Activated CD4-positive, CD25-positive, alpha-beta regulatory T cell treated with anti-CD3 and anti-CD28 coated beads, Interleukin-2, amount 50 U/mL, for 16 hours (primary cell): ENCODE measurements around the gene TMEM154.
A peak's percentile ranks its signal among the peaks of the same experiment; 100 is the strongest.

Experiments used
- DNase-seq: peaks from one replicate; pipeline ENCODE4 v3.0.0-alpha.2; 2020; ENCODE audit warnings: low read depth, low spot score

TMEM154 gene, protein sequence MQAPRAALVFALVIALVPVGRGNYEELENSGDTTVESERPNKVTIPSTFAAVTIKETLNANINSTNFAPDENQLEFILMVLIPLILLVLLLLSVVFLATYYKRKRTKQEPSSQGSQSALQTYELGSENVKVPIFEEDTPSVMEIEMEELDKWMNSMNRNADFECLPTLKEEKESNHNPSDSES

DNA sequence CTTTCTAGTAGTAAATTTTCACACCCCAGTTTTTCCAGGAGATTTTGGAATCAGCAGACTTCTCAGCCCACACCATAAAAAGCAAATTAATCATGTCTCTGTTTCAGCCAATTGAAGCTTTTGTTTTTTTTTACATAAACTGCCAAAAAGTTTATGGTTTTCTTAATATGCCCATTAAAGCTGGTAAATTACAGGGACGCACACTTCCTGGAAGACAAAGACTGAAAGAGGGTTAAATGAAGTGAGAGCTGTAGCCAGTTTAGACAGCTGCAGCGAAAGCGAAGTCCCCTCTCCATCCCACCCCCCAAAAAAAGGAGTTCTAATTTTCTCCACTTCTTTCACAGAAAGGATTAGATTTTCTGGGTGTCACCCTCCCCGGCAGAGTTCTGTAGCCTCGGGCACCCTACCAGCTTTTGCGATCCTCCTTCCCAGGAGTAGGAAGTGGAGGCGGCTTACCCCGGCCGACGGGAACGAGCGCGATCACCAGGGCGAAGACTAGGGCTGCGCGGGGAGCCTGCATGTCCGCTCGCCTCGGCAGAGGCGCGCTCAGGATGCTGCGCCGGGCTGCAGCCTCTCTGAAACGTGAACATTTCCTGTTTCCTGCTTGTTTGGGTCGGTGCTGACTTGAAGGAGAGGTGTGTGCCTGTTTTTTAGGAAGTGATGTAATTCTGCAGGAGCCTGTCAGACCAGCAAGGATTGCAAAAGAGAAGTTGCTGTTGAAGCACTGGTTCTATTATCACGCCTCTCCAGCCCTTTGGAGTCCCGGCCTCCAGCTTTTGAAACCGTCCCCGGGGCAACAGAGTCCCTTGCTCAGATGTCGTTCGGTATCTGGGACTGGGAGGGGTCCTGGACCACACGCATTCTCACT lies at the start of gene TMEM154:
Gene TMEM154, minus strand, starts transcription at position 584 of the 868 bp plus-strand sequence. Its CDS starts 64 bp downstream, at position 520.
- DNase-seq = peak; percentile 48

DNA sequence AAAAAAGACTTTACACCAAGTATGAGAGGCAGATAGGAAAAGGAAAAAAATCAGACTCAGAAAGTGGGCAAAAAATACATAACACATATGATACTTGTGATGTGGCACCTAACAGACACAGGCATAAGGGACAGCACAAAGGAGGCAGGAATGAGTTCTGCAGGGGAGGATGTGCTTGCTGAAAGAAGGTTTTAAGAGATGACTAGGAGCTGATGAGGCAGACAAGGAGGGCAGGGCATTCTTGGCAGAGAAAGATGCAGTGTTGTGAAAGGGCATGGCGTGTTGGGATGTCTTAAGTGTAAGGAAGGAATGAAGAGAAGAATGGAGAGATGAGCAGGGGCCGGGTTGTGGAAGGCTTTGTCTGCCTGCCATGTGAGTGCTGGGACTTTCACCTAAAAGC lies 49.7 kb upstream of the TMEM154 start:
- DNase-seq = no peak

DNA sequence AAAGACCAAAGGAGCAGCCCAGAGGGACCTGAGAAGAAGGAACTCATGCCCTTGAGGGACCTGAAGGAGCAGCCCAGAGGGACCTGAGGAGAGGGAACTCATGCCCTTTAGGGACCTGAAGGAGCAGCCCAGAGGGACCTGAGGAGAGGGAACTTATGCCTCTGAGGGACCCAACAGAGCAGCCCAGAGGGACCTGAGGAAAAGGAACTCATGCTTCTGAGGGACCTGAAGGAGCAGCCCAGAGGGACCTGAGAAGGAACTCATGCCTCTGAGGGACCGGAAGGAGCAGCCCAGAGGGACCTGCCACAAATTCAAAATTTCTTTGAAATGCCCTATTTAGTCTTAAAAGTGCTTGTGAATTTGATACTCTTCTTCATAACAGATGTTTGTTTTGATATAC lies 48.5 kb upstream of the TMEM154 start:
- no peak for DNase-seq

DNA sequence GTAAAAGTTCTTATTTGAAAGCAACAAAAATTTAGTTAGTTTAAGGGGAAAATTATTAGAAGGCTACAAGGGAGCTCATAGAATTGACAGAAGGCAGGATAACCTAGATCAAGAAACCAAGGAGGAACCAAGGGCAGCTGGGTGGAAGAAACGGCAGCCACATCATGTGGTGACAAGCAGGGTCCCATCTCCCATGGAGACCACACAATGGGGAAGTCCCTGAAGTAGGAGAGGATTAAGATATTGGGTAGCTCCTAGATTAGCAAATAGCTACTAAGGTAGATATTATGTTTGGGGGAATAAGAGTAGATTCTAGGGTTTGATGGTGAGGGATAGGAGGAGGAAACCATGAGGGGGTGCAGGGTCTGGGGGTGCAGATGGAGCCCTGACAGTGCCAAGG lies 48.0 kb upstream of the TMEM154 start:
- no peak for DNase-seq

DNA sequence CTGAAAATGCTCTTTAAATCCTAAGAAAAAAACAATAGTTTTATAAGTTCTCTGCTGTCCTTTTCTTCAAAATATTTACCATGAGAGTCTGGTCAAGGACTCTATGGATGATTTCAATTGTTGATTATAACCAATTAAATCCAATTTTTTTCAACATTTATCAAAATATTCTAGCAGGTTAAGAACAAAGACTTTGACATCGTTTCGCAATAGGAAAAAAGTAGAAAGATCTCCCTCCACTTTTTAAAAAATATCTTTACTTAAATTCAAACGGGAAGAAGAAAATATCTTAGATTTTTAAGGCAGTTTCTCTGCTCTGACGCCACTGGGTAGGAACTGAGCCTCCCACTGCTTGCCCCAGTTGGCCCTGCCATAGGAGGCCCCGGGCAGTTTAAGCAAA lies 44.7 kb upstream of the TMEM154 start:
- no peak for DNase-seq

DNA sequence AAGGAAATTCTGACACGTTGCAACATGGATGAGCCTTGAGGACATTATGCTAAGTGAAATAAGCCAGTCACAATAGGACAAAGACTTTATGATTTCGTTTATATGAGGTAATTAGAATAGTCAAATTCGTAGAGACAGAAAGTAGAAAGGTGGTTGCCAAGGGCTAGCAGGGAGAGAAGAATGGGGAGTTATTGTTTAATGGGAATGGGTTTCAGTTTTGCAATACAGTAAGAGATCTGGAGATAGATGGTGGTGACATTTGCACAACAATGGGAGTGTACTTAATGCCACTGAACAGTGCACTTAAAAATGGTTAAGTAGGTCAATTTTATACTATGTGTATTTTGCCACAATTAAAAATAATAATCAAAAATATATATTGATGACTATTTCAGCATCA lies 43.4 kb upstream of the TMEM154 start:
- DNase-seq = no peak

DNA sequence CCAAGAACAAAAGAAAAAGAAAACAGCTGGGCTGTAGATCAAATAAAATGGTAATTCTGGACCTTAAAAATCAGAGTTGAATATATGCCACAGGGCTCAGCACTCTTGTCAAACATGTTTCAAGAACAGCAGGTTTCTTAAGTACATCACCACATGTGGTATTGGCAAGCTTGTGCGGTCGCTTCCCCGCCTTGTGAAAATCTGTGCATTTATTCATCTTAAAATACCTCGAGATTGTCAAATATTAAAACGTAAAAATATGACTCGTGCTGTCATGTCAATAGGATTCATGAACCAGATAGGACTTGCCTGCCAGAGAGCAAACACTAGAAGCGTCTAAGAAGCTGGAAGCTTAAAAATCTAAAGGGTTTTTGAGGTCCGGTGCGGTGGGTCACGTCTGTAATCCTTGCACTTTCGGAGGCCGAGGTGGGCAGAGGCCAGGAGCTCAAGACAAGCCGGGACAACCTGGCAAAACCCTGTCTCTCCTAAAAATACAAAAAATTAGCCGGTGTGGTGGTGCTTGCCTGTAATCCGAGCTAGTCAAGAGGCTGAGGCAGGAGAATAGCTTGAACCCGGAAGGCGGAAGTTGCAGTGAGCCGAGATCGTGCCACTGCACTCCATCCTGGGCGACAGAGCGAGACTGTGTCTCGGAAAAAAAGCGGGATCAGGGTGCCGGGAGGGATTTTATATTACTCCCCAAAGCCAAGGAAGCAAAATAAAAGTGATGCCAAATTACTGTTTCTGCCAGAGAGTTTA lies 40.2 kb upstream of the TMEM154 start:
- no peak for DNase-seq

DNA sequence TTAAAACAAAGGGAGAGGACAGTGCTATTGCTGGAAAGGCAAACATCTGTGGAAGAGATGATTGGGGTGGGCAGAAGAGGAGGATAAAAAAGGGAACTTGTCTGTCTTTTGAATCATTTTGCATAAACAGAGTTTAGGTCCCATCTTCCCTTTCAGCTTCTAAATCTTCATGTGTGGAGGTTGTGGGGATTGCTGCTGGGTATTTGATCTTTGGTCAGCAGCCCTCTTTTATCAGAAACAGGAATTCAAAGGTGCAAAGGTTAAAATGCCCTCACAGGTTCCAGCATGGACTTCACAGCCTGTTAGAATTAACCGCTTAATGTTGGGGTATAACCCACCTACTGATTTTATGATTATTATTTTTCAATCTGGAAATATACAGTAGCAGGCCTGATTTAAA lies 39.5 kb upstream of the TMEM154 start:
- no peak for DNase-seq

DNA sequence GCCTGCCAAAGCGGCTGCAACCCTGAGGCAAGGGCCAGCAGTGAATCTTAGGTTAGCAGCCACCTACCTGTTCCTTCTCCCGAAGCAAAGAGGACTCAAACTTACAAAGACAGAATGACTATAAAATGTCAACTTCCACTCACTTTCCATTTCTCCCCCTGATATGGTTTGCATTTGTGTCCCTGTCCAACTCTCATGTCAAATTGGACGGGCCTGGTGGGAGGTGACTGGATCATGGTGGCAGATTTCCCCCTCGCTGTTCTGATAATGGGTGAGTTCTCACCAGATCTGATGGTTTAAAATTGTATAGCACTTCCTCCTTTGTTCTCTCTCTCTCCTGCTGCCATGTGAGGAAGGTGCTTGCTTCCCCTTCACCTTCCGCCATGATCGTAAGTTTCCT lies 35.3 kb upstream of the TMEM154 start:
- DNase-seq = no peak

DNA sequence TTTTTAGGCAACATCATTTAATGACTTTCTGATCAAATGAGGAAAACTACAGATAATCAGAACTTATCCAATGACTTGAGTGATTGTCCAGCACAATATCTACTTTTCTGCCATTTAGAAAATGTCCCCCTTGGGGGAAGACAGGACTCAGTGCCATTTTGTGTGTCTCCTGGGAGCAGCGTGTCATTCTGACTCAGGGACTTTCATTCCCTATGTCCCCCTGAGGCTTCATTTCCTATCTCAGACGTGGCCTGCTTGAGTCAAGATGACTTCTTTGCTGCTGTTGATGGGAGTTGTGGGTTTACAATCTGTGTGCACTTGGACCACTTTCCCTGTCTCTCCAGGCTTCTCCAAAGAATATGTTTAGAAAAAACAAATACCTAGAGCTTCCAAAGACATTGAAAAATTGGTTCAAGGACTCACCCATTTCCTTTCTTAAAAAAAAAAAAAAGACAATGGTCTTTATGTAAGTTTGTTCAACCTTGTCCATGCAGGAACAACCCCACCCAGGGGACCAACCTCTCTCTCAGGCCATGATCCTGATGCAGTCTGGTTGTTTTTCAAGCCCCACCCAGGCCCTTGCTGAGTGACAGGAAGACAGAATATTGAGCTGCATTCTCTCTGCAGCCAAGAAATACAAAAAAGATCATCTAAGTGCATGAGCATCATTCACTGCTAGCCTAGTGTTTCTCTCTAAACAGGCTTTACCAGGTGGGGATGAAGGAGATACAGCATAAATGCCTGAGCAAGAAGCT lies 34.3 kb upstream of the TMEM154 start:
- DNase-seq = no peak

DNA sequence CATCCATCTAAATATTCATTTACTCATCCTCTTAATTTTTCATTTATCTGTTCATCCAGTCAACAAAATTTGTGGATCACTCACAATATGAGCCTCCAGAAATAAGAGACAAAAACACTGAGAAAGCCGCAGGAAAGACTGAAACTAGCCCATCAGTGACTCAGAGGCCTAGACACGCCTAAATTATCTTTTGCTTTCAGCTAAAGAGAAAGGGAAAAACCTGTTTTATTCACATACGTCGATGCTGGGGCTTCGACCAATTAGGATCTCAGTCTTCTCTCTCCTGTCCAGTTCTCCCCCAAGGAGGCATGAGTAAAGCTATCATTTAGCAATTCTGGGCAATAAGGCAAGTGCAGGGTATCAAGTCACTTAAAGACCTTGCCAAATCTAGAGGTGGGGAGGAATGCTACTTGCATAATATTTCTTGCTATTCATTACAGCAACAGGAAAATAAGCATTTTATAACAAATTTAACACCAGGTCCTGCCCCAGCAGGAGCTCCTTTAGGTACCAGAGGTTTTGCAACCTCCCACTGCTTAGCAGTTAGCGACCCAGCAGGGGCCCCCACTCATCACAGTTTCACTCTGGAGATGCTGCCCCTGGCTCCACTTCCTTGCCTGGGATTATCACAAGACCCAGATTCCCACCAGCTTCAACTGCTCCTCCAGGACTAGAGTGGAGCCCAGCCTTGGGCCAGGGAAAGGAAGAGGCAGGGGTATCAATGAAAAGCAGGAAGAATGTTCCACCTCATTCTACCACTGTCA lies 30.1 kb upstream of the TMEM154 start:
- DNase-seq = no peak

DNA sequence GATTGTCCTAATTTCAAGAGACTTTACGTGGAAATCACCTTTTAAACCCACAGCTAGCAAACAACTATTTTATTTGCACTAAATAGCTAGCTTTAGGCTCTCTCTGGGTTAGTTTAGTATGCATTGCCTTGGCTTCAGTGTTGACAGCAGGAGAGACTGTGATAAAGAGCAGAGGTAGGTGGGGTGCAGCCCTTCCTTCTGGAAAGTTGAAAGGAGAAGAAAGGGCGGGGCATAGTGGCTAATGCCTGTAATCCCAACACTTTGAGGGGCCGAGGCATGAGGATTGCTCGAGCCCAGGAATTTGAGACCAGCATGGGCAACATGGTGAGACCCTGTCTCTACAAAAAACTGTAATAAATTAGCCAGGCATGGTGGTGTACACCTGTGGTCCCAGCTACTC lies 29.0 kb upstream of the TMEM154 start:
- DNase-seq = no peak

DNA sequence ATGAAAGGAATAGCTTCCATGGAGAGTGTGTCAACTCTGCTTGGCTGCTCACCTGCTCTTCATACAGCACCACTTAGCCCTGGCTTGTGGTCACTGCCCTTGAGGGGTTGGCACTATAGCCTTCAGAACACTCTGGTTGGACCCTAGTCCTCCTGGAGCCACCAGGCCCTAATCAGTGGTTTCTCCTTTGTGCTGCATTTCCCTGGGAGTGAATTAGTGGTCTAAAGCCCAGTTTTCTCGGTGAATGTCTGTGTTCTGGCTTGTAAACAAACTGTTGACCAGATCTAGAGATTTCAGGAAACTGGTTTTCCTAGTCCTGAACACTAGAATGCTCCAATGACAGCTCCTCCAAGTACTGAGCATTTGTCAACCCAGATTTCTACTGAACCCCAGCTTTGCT lies 28.6 kb upstream of the TMEM154 start:
- DNase-seq = no peak

DNA sequence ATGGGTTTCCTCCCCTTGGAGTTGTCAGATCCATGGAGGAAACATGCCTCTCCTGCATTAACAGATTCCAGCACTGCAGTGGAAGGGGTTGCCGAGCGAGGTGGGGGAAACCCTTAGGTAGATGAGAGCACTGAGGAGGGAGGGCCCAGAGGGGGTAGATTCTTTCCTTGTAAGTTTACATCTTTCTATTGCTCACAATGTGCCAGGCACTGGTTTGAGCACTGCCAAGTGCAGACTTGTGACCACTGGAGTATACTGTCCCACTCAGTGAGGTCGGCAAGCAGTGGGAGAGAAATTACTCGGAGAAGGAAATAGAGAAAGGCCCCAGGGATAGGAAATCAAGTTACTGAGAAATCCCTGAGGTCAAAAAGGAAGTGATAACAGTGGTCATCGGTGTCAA lies 27.8 kb upstream of the TMEM154 start:
- DNase-seq = no peak

DNA sequence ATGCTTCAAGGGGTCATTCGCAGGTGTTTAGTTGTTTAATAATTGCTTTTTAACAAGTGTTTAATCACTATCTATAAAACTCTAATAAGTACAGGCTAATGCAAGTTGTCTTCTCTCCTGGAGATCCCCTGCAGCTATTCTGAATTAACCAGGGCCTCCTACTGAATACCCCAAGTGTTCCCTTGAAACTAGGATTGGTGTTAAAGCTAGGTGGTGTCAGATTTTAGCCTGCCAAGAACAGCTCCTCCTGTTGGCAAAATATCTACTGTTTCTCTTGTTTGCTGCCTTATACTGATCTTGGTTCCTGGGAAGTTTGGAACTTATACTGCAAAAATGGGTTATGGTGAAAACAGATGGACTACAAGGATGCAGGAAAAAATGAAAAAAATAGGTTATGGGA lies 26.1 kb upstream of the TMEM154 start:
- no peak for DNase-seq

DNA sequence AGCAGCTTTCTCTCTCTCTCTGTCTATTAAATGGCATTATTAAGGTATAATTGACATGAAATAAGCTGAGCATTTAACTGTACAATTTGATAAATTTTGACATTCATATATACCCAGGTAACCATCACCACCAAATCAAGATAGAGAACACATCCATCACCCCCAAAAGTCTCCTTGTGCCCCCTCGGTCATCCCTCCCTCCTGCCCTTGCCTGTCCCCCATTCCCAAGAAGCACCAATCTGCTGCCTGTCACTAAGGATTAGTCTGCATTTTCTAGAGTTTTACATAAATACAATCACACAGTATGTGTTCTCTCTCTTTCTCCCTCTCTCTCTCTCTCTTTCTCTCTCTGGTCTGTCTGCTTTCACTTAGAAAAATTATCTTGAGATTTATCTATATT lies 25.0 kb upstream of the TMEM154 start:
- no peak for DNase-seq

DNA sequence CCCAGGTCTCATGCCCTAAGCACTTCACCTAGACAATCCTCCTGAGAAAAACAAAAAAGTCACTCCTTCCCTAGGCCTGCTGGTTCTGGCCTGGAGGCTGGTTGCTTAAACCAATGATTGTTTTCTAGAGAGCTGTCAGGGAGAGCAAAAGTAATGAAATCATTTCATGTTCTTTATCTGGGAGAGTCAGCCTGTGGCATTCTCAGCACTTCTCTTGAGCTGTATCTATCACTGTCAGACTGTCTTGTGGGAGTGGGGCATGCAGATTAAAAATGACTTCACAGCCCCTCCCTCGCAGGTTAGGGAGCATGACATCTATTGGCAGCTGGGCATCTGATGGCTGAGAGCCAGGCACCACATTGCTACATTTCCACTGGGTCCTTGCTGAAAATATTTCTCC lies 20.4 kb upstream of the TMEM154 start:
- DNase-seq = no peak

DNA sequence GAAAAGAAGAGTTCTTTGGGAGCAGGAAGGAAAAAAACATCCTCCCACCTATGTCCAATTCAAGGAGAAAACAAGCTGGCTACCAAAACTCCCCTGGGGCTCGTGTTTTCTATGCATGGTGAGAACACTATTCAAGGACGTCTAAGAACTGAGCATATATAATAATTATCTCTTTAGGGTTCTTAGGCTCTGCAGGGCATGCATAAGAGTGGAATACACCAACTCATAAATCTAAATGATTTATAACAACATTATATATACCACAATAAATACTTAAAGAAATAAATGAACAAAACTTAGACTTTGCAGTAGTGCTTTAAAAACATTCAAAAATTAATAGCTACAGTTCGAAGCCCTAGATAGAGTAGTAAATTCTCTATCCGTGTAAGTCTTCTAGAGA lies 19.5 kb upstream of the TMEM154 start:
- no peak for DNase-seq

DNA sequence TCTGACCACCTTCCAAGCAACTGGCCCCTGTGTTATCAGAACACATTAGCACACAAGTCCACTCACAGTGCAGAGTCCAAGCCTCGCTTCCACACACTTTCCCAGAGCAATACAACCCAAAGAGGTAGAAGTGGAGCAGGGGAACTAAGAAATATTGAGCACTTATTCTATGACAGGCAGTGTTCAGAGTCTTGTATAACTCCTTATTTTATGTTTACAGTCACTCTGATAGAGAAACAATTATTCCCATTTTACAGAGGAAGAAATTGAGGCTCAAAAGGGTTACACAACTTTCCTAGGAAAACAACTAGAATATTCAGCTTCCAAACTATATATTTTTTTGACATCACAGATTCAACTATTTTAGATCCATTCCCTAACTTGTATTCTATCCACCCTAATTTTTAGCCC lies 18.3 kb upstream of the TMEM154 start:
- DNase-seq = no peak

DNA sequence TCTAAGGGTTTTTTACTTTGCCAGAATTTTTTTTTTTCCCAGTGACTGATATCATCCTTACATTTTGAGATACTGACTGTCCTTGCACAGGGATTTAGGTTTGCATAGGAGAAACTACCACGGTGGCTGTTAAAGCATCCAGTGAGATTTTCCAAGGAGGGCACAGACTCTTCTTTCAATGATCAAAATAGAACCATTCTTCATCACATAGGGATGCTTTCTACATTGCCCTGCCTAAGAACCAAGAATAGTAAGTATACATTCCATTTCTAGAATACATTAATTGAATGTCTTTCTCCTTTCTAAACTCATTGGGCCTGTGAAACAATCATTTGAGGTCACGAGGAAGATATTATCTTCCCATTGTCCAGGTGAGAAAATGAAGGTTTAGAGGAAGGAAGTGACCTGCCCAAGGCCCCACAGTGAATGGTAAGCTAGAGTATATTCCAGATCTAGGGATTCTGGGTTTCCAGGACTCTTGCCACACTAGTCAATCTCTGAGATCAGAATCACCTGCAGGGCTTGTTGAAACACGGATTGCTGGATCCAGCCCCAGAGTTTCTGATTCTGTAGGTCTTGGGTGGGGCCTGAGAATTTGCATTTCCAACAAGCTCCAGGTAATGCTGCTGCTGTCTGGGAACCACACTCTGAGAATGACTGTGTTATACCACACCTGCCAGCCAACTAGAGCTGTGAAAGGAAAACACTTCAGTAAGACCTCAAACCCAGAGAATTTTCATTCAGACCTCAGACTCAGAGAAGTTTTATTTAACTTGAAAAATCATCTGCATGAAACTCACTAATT lies 17.7 kb upstream of the TMEM154 start:
- no peak for DNase-seq
